A549 (cell line): ENCODE data around the gene ZNF496.

Experiments used
- JUN ChIP-seq, 2 experiments: fragments of >200 bp; sonication (Bioruptor Twin); formaldehyde crosslinking; IDR thresholded peaks; 2 replicates in 1 of 2; 3 replicates in 1 of 2; pipeline ENCODE4 v1.6.1; 2016 to 2017
- NPAS2 ChIP-seq: fragments of 250-450 bp; sonication (Bioruptor Pico); IDR thresholded peaks from 2 replicates; pipeline ENCODE4 v1.8.0; 2022; ENCODE audit warnings: mild to moderate bottlenecking, moderate library complexity, borderline replicate concordance
- POLR2A ChIP-seq: IDR thresholded peaks from 2 replicates; pipeline ENCODE4 v1.6.1; 2012; ENCODE audit warnings: mild to moderate bottlenecking, low read length
- RAD21 ChIP-seq, 2 experiments: fragments of >200 bp in 1 of 2; sonication (Bioruptor Twin) in 1 of 2; formaldehyde crosslinking in 1 of 2; IDR thresholded peaks in 1 of 2; conservative IDR thresholded peaks in 1 of 2; 2 replicates in 1 of 2; 3 replicates in 1 of 2; pipeline ENCODE4 v1.6.1; 2012 to 2018; ENCODE audit warnings: inconsistent platforms in 1 of 2
- TF ChIP-seq, protein P1 (sequence below): IDR thresholded peaks from 2 replicates; pipeline ENCODE4 v1.6.1; 2012

DNA sequence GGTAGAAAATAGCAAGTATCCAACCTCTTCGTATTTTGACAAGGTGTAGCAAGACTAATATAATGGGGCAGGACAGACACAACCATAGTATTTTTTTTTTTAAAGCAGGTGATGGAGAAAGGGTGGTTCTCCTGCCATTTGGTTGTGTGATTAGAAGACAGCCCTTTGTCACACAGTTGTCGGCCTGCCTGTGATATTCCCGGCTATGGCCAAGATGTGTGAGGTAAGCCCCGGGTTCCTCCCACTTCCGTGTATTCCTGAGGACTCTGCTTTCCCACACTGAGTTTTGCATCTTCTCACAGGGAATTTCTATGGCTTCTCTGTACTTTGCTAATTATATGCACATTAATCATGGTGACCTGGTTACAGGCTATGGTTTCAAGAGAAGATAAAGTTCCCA lies 35.9 kb downstream of the ZNF496 start:
- no peak for TF ChIP-seq POLR2A
- no peak for TF ChIP-seq JUN (IDR thresholded peaks at IDR 0.05)
- no peak for TF ChIP-seq RAD21 (conservative IDR thresholded peaks at IDR 0.05 in 1 of 2, IDR thresholded peaks at IDR 0.05 in 1 of 2)
- TF ChIP-seq, protein P1, sequence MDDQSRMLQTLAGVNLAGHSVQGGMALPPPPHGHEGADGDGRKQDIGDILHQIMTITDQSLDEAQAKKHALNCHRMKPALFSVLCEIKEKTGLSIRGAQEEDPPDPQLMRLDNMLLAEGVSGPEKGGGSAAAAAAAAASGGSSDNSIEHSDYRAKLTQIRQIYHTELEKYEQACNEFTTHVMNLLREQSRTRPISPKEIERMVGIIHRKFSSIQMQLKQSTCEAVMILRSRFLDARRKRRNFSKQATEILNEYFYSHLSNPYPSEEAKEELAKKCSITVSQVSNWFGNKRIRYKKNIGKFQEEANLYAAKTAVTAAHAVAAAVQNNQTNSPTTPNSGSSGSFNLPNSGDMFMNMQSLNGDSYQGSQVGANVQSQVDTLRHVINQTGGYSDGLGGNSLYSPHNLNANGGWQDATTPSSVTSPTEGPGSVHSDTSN: no peak
- TF ChIP-seq NPAS2 (CRISPR knock-in tag): no peak
